Activated CD8-positive, alpha-beta memory T cell treated with anti-CD3 and anti-CD28 coated beads for 48 hours (primary cell): ENCODE data around the gene SEMA3D.

Experiments
- DNase-seq, 3 experiments: peaks; one replicate each; pipeline ENCODE4 v3.0.0-alpha.2; 2020; ENCODE audit warnings: low read depth in 2 of 3, low spot score in 2 of 3

Gene SEMA3D

GRCh38 chr7:85184599-85185423 is 2.0 kb downstream of the SEMA3D start:
- no peak for DNase-seq

GRCh38 chr7:85183296-85183695 is 3.6 kb downstream of the SEMA3D start:
- no peak for DNase-seq

DNA sequence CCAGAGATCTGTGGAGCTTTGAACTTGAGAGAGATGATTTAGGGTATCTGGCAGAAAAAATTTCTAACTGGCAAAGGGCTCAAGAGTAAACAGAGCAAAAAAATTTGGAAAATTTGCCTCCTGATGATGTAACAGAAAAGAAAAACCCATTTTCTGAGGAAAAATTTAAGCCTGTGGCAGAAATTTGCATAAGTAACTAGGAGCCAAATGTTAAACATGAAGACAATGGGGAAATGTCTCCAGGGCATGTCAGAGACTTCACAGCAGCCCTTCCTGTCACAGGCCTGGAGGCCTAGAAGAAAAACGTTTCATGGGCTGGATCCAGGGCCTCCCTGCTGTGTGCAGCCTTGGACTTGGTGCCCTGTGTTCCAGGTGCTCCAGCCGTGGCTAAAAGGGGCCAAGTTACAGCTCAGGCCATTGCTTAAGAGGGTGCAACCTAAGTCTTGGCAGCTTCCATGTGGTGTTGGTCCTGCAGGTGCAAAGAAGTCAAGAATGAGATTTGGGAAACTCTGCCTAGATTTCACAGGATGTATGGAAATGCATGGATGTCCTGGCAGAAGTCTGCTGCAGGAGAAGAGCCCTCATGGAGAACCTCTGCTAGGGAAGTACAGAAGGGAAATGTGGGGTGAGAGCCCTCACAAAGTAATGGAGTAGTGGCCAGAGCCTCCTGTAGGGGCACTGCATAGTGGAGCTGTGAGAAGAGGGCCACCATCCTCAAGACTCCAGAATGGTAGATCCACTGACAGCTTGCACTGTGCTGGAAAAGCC is 8.1 kb downstream of the SEMA3D start:
- DNase-seq: no peak

DNA sequence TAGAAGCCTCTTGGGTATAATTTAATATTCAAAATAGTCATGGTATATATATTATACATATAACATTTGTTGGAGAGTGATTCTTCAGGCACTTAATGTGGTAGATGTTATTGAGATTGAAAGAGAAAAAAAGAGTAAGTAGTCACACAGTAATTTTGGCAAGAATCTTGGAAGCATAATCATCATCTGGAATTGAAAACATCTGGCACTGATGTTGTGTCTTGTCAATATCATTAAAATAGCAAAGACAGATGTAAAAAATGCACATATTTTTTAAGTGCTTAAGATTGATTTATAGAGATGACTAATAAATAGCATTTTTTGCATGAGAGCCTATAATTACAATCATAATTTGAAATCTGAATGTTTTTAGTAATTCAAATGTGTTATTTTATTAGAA is 9.5 kb downstream of the SEMA3D start:
- no peak for DNase-seq

DNA sequence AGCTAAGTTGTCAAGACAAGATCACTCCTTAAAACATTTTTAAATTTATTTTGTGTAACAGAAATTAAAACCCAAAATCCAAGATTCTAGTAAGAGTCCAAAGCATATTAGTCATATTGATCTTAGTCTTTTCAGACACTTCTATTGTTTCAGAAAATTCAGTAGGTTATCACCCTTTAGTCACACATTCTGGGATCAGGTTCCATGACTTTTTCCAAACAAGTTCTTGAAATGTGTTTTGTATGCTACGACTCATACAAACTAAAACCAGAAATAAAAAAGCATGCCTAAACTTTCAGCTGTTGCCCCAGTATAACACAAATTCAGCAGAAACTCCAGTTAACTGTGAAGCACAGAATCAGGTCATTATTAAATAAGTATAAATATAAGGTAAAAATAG is 10.7 kb downstream of the SEMA3D start:
- no peak for DNase-seq

DNA sequence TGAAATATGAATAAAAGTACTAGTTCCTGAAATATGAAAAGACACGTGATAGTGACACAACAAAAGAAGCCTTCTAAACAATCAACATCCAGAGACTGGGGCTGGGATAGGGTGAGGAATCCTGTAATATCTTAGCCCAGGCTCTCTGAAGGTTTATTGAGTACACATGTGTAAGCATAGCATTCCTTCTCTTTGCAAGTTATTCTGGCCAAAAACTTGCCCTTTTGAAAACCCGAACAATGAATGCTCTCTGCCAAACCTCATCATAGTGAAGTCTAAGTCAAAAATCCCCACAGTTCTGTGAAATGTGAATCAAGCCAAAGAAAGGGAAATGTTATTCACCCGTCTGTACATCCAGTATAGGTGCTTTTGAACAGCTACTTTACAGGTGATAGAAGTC is 11.6 kb downstream of the SEMA3D start:
- DNase-seq: no peak

GRCh38 chr7:85172530-85172941 is 14.3 kb downstream of the SEMA3D start:
- DNase-seq: no peak

DNA sequence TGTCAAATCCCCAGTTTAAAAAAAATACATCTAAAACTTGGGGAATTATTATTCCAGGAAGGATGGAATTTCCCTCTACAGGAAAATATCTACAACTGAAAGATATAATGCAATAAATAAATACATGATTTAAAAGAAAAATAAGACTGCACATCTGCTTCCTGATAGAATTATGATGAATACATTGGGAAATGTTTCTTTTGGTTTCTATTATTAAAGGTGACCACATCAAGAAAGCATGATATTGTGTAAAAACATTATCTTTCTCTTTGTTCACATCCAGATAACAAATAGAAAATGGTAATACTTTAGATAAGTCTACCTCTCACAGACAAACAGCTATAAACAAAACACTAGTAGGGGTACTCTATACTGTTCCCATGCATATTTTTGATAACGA is 19.2 kb downstream of the SEMA3D start:
- DNase-seq: no peak

GRCh38 chr7:85165263-85165662 is 21.6 kb downstream of the SEMA3D start:
- no peak for DNase-seq

DNA sequence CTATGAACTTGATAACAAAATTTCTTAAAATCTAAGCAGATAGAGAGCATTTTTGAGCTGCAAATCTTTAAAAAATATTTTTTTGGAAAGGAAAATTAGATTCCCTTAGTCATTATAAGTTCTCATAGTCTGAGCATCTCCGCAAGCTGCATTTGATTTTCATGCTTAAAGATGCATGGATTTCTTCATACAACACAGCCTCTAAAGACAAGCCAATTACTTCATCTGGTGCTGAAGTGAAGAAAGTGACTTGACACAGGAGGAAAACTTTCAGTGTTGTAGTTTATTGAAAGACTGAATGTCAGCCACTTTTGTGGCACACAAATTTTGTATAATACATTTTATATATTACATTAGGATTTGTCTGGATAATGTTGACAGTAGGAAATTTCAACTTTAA is 22.5 kb downstream of the SEMA3D start:
- no peak for DNase-seq

GRCh38 chr7:85162721-85163120 is 24.1 kb downstream of the SEMA3D start:
- no peak for DNase-seq

- no peak for DNase-seq
Measured at GRCh38 chr7:85160223-85160622, 26.6 kb downstream of the SEMA3D start.

DNA sequence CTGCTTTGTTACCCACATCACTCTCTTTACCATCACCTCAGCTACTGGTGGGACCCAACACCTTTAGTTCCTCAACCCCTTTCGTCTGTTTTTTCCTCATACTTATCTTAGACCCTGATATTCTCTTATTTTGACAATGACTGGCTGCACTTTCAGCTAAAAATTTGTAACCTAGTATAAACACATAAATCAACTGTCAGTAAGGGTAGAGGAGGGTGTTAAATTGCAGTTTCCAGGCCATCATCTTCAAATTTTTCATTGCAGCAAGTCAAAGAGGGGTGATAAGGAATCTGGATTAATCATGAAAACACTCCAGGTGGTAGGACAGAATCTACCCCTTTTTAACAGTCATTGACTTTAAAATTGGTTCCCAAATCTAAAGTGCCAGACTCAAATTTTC is 27.9 kb downstream of the SEMA3D start:
- DNase-seq: no peak

GRCh38 chr7:85156661-85157208 is 30.1 kb downstream of the SEMA3D start:
- no peak for DNase-seq

DNA sequence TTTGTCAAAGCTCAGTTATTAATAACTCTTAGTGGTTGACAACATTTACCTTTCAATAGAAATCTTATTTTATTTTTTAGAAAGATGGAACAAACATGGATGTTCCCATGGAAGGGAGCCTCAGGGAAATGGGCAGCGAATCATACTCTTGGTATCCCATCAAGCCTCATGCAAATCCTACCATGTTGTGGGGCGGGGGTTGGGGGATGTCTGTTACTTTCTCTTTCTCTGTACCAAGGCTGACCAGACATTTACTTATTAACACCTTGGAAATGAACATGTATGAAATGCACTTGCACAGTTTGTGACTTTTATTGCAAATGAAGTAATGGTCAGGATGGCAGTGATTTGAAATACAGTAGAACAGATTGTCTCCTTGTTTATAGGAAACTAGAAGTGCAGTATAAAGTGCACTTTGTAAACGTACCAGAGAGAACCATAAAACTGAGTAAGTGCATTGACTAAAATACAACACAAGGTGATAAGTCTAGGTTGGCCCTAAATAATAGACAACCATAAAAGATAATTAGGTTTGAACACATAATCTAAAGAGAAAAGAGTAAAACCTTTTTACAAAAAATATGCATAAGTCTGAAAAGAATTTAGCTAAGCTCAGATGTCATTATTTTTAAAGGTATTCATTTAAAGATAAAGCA is 32.4 kb downstream of the SEMA3D start:
- no peak for DNase-seq

DNA sequence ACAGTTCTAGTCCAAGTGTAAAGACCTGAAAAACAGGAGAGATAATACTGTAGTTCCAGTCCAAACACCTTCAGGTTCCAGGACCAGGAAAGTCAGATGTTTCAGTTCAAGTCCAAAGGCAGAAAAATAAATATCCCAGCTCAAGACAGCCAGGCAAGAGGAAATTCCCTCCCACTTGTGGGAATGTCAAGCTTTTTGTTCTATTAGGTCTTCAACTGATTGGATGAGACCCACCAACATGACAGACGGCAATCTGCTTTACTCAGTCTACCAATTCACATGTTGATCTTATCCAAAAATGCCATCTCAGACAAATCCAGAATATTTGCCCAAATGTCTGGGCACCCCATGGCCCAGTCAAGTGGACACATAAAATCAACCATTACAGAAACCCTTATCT is 33.1 kb downstream of the SEMA3D start:
- DNase-seq: no peak

- DNase-seq: no peak
Measured at GRCh38 chr7:85150624-85151023, 36.2 kb downstream of the SEMA3D start.

GRCh38 chr7:85144771-85145170 is 42.1 kb downstream of the SEMA3D start:
- DNase-seq: no peak

DNA sequence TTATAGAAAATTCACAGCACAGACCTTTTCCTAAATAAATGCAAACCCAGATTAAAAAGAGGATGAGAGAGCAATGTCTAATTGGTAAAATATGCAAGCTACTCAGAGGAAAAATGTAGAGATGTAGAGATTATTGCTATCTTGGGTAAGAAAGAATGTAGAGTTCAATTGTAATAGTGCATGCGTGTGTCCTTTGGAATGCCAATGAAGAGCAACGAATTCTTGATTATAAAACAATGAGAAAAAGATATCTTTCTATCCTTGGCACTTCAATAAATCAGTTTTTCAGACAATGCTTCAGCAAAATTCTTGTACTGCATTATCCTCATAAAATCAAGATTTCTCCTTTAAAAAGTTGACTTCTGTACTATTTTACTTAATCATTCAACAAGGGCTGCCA is 50.9 kb downstream of the SEMA3D start:
- DNase-seq: no peak

DNA sequence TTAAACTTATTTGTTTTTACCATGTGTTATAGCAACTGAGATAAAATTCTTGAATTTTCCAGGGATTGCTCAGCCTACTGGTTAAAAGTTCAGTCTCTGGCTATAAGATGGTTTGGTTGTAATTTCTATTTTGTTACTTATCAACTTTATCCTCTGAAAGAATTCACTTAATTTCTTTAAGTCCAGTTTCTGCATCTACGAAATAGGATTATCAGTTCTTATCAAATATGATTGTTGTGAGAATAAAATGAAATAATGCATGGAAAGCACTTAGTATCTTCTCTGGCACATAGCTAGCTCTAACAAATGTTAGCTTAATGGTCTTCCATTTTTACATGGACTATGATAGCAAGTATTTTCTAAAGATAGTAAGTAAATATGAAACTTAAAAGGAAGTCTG is 53.3 kb downstream of the SEMA3D start:
- no peak for DNase-seq

- no peak for DNase-seq
Measured at GRCh38 chr7:85133006-85133405, 53.9 kb downstream of the SEMA3D start.

- no peak for DNase-seq
Measured at GRCh38 chr7:85130702-85131101, 56.2 kb downstream of the SEMA3D start.
